ENCODE measurements around the gene PGA3.
"Not testable (repeated sequence)": the region's sequence is repeated elsewhere in the genome, so short reads cannot be mapped to it uniquely, and the experiment has no call there.

DNA sequence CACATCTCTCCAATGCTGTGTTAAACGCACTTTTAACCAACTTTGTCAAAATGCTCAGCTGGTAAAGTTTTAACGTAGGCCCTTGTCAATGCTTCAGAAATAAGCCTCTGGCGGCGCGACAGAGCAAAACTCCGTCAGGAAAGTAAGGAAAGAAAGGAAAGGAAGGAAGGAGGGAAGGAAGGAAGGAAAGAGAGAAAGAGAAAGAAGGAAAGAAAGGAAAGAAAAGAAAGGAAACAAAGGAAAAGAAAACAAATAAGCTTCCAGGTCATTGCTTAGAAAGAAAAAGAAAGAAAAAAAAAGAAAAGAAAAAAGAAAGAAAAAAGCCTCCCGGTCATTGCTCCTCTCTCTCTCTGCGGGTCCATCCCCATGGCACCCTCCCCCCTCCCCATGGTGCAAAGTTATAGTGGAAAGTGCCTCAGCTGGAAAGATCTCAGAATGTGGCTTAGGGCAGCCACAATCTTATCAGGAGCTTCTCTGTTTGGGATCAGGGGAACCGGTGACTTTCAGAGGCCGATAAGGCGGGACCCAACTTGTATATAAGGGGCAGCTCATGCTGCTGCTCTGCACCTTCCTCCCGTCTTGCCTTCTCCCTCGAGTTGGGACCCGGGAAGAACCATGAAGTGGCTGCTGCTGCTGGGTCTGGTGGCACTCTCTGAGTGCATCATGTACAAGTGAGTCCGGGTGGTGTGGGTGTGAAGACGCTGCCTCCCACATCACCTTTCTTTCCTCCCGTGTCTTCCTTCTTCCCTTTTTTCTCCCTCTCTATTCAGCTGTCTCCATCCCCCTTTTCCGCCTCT is at the start of gene PGA3:
- TF ChIP-seq EZH2 (IDR thresholded peaks at IDR 0.05); POLR2AphosphoS5 (IDR thresholded peaks at IDR 0.05; ENCODE audit: borderline replicate concordance, low read depth, low read length); FOXP2 (optimal IDR thresholded peaks at IDR 0.05; ENCODE audit: control extremely low read depth, extremely low read length, insufficient read depth): not testable (repeated sequence)

All from SK-N-MC (cell line).